GM21825 (cell line): ENCODE measurements around the gene TGM1.
"Not testable (repeated sequence)": the region's sequence is repeated elsewhere in the genome, so short reads cannot be mapped to it uniquely, and the experiment has no call there.

ENCODE experiments used
- ATAC-seq: cut with Tn5 transposase; IDR thresholded peaks from one replicate; pipeline ENCODE4 v1.9.1; 2021; ENCODE audit warnings: mild to moderate bottlenecking, moderate library complexity; ENCODE audit not compliant: unreplicated experiment

Gene TGM1

GRCh38 chr14:24207625-24208024, 55.4 kb downstream of the TGM1 start:
- ATAC-seq, result no peak

GRCh38 chr14:24207104-24207551, 55.8 kb downstream of the TGM1 start:
- ATAC-seq, result no peak

DNA sequence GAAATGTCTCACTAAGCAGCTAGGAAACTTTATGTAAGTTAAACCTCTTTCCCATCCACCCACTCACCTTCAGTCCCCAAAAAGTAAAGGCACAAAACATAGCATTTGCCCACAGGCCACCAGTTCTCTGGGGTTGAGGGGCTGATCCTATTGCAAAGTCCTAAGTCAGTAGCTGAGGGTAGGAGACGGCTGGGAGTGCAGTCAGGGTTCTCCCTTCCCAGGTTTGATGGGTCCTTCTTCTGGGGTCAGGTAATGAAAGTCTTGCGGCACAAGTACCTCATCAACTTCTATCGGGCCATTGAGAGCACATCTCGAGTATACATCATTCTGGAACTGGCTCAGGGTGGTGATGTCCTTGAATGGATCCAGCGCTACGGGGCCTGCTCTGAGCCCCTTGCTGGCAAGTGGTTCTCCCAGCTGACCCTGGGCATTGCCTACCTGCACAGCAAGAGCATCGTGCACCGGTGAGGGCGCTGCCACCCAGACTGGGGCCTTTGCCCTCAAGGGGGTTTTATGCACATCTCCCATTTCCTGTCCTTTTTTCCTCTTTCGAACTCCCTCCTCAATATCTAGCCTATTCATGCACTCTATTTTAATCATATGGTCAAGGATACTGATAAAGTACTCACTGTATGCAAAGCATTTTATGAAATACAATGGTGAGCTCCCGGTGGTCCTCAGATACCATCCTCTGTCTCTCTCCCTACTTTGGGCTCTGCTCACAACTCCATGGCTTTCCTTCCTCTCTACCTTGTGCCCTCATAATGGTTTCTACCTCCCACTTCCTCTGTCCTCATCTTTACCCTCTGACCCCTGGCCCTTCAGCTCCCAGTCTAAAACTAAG, 56.5 kb downstream of the TGM1 start:
- no peak for ATAC-seq

DNA sequence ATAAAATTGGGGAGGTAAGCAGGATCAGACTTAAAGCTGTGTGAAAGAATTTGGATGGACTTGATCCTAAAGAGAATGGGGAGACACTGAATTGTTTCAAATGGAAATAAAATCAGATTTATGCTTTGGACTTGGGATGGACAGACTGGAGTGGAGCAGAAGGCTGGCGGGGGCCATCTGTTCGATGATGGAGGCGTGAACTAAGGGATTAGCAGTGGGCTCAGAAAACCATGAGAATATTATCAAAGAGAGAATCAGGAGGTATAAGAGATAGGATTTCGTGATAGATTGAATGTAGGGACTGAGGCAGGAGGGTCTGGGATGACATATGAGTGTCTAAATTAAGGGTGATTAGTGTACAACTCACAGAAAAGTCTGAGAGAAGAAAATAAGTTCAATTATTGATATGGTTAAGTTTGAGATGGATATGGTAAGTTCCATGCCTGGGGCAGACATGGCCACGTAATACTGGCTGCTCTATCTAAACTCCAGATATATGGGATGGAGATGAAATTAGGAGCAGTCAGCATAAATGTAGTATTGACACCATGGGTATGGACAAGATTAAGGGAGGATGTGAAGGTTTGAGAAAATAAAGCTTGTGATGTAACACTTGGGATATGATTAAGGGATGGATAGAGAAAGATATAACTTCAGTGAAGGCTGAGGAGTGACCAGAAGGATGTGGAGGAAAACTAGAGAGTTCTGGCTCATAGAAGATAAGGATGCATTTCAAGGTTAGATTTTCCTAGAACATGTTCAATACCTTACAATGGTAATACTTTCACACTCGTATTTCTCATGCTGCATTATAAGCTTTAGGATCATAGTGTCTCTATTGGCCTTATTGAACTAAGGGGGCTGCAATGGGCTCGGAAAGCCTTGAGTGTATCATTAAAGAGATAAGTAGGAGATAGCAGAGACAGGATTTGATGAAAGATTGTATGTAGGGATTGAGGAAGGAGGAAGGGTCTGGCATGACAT, 58.5 kb downstream of the TGM1 start:
- ATAC-seq, result no peak

GRCh38 chr14:24203249-24203886, 59.6 kb downstream of the TGM1 start:
- ATAC-seq, result not testable (repeated sequence)

DNA sequence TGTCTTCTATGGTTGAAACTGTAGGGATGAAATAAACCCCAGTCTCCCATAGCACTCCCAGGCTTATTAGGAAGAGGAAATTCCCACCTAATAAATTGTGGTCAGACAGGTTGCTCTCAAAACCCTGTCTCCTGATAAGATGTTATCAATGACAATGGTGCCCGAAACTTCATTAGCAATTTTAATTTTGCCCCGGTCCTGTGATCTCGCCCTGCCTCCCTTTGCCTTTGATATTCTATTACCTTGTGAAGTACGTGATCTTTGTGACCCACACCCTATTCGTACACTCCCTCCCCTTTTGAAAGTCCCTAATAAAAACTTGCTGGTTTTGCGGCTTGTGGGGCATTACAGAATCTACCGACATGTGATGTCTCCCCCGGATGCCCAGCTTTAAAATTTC, 60.4 kb downstream of the TGM1 start:
- not testable (repeated sequence) for ATAC-seq
